ENCODE data around the gene GALK2. TPM values are rescaled to one million over a fixed set of nuclear protein-coding genes. Genes with fewer than 3 reads are reported as not detected.

GALK2 gene
- total and polyA plus RNA-seq, 2 of the 8 experiments (the other 6 are each of a cell fraction or from before 2014, with no cell fraction given), result 8.7 to 16.1 TPM

- no peak overlapping the region for H3K27ac ChIP-seq (ENCODE audit: low read depth, low read length)
- FAIRE-seq (no peak), DNase-seq (ENCODE audit: low read depth in 1 of 2, low spot score in 2 of 2) (no peak)
- H3K9ac ChIP-seq (replicated peaks in 1 of 4; ENCODE audit: extremely low read depth in 1 of 4, low read depth in 3 of 4, low read length in 3 of 4), result no peak overlapping the region
- H3K4me1 ChIP-seq (replicated peaks in 1 of 4; ENCODE audit: control insufficient read depth in 3 of 4, insufficient read depth in 4 of 4, low read length in 3 of 4), result no peaks in the 10 kb centered on the region
- H3K79me2 ChIP-seq (ENCODE audit: control insufficient read depth in 1 of 2, insufficient read depth in 2 of 2, low read length in 2 of 2), result no peaks in the 10 kb centered on the region
- no peak overlapping the region for H3K4ac ChIP-seq (replicated peaks; ENCODE audit: insufficient read length, low read depth, low read length)
- no peaks in the 10 kb centered on the region for H3K79me1 ChIP-seq (ENCODE audit: low read depth, low read length)
- H3K23ac ChIP-seq (ENCODE audit: insufficient read length), result no peak overlapping the region
- H2BK20ac ChIP-seq (ENCODE audit: low read length), result no peak overlapping the region
- H2BK120ac ChIP-seq (replicated peaks; ENCODE audit: low read depth, low read length), result no peak overlapping the region
- H2BK5ac ChIP-seq (ENCODE audit: low read depth, low read length), result no peak overlapping the region
- POLR2A ChIA-PET (ENCODE audit: partially characterized antibody), result interaction anchor here (0.5 to 1.0 kb wide), 2 partner anchors 10 to 225 kb away, joined by 3 read pairs; no protein-coding TSS in a partner anchor
- H3K56ac ChIP-seq (replicated peaks; ENCODE audit: insufficient read length, low read depth, low read length), result no peak overlapping the region
- no peak overlapping the region for H3K18ac ChIP-seq (ENCODE audit: extremely low read depth, low read length)
- CTCF ChIA-PET (ENCODE audit: partially characterized antibody), result interaction anchor here (0.7 kb wide), 1 partner anchor 59 kb away, joined by 4 read pairs; no protein-coding TSS in a partner anchor
- H2BK15ac ChIP-seq (ENCODE audit: low read length), result no peak overlapping the region
- H4K8ac ChIP-seq (ENCODE audit: extremely low read depth, insufficient read depth, low read length), result no peak overlapping the region
- H4K5ac ChIP-seq (ENCODE audit: insufficient read length, low read depth, low read length), result no peak overlapping the region
- no peaks in the 10 kb centered on the region for H4K20me1 ChIP-seq (replicated peaks in 1 of 2; ENCODE audit: control insufficient read depth in 1 of 2, insufficient read depth in 2 of 2, low read length in 2 of 2)
- H3K4me2 ChIP-seq (ENCODE audit: insufficient read depth in 1 of 2, low read depth in 2 of 2, low read length in 2 of 2), result no peak overlapping the region
- peaks cover 4 to 32% (median 13%) of the 10 kb centered on the region in 4 experiments; a peak in 6 of 8 replicates for H3K36me3 ChIP-seq (ENCODE audit: control insufficient read depth in 2 of 4, insufficient read depth in 4 of 4, low read length in 3 of 4)
- no peak overlapping the region for H3K14ac ChIP-seq (ENCODE audit: insufficient read length)
- no peak overlapping the region for H2AFZ ChIP-seq (ENCODE audit: low read length)
- H3K4me3 ChIP-seq (ENCODE audit: extremely low read depth in 1 of 4, insufficient read depth in 2 of 4, low read depth in 3 of 4, low read length in 4 of 4), result no peak overlapping the region
- H3K27me3 ChIP-seq (replicated peaks in 1 of 4; ENCODE audit: control insufficient read depth in 3 of 4, extremely low read depth in 1 of 4, insufficient read depth in 3 of 4, low read length in 3 of 4), result no peaks in the 10 kb centered on the region
- H2BK12ac ChIP-seq (ENCODE audit: low read depth, low read length), result no peak overlapping the region
- 71% methylated on average over 2 of the region's 2 CpGs; no CpG with 5 or more reads in 1 of the 2 experiments for WGBS, 2 experiments (ENCODE audit: extremely low coverage in 1 of 2, insufficient coverage in 1 of 2, insufficient read length in 1 of 2, insufficient replicate concordance in 2 of 2, low coverage in 1 of 2, low lambda C conversion rate in 2 of 2, missing lambda C conversion rate in 1 of 2)
- no peak overlapping the region for H4K91ac ChIP-seq (replicated peaks; ENCODE audit: insufficient read length, low read length)
- H3K9me3 ChIP-seq (ENCODE audit: insufficient read depth in 2 of 2, low read depth in 1 of 2, low read length in 1 of 2), result no peaks in the 10 kb centered on the region
- no peaks in the 10 kb centered on the region for H3K23me2 ChIP-seq (ENCODE audit: low read depth, low read length)
- H2AK5ac ChIP-seq (ENCODE audit: low read depth, low read length), result no peak overlapping the region
- TF ChIP-seq POU5F1 (IDR thresholded peaks at IDR 0.05; ENCODE audit: low read depth, low read length) (no peak), POLR2A (IDR thresholded peaks at IDR 0.05; ENCODE audit: control extremely low read depth in 1 of 2, low read depth in 2 of 2, low read length in 2 of 2) (no peak), RAD21 (IDR thresholded peaks at IDR 0.05 in 1 of 2, conservative IDR thresholded peaks at IDR 0.05 in 1 of 2; ENCODE audit: low read depth in 2 of 2, low read length in 2 of 2) (no peak), TEAD4 (IDR thresholded peaks at IDR 0.05; ENCODE audit: low read depth, low read length) (no peak), SAP30 (IDR thresholded peaks at IDR 0.05; ENCODE audit: insufficient read depth, insufficient replicate concordance, low read length) (no peak), ATF3 (IDR thresholded peaks at IDR 0.05; ENCODE audit: insufficient read depth, low read depth, low read length) (no peak), CBX5 (IDR thresholded peaks at IDR 0.05; ENCODE audit: low read depth, low read length) (no peak), FOSL1 (IDR thresholded peaks at IDR 0.05; ENCODE audit: insufficient read depth, low read depth, low read length) (no peak), SP2 (IDR thresholded peaks at IDR 0.05; ENCODE audit: low read length) (no peak), TCF12 (IDR thresholded peaks at IDR 0.05; ENCODE audit: low read depth, low read length) (no peak), TAF7 (optimal IDR thresholded peaks at IDR 0.05; ENCODE audit: borderline replicate concordance, low read depth, low read length) (no peak), HDAC2 (IDR thresholded peaks at IDR 0.05; ENCODE audit: borderline replicate concordance in 1 of 2, low read depth in 2 of 2, low read length in 2 of 2) (no peak), CTBP2 (IDR thresholded peaks at IDR 0.05; ENCODE audit: borderline replicate concordance, insufficient read depth, insufficient read length, low read length) (no peak)
Observed at GRCh38 chr15:49124371-49124770, 45.7 kb upstream of the GALK2 start.

Measured in H1 (cell line).